ENCODE results near the gene SLC16A11.

The SLC16A11 gene

DNA sequence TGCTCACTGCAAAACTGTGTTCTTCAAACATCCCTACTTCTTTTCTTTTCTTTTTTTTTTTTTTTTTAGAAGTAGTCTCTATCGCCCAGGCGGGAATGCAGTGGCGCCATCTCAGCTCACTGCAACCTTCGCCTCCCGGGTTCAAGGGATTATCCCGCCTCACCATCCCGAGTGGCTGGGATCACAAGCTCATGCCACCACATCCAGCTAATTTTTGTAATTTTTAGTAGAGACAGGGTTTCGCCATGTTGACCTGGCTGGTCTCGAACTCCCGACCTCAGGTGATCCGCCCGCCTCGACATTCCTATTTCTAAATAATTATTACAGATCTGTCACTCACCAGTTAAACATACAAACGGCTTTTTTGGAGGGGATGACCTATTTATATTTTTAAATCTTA is 32.5 kb downstream of the SLC16A11 start:
- no peaks in the 10 kb centered on the region for H3K9me2 ChIP-seq (replicated peaks; ENCODE audit: insufficient read depth, low read length)
- H3K9ac ChIP-seq (ENCODE audit: low read length), result peak overlapping the region; percentile 99; the same call in 1 of the 2 replicates
- no peaks in the 10 kb centered on the region for H3K27me3 ChIP-seq (replicated peaks; ENCODE audit: insufficient read depth, low read length)
- peaks cover 35% of the 10 kb centered on the region for H3F3A ChIP-seq (ENCODE audit: insufficient read depth, low read length)
- H3K4me3 ChIP-seq (ENCODE audit: low read length), result peak overlapping the region; percentile 89
- no peak for DNase-seq
- peaks cover 73% of the 10 kb centered on the region for H3K79me2 ChIP-seq (ENCODE audit: low read length)
- H3K36me3 ChIP-seq (replicated peaks; ENCODE audit: insufficient read depth, low read length), result no peaks in the 10 kb centered on the region
- no peaks in the 10 kb centered on the region for H4K20me1 ChIP-seq (ENCODE audit: insufficient read depth, low read length)
- no peaks in the 10 kb centered on the region for H3K9me3 ChIP-seq (replicated peaks; ENCODE audit: insufficient read depth, low read length)
- H2AFZ ChIP-seq (ENCODE audit: low read length), result no peak overlapping the region
- H3K4me1 ChIP-seq (ENCODE audit: low read length), result peaks cover 16% of the 10 kb centered on the region
- no peak for TF ChIP-seq EZH2phosphoT487 (IDR thresholded peaks at IDR 0.05; ENCODE audit: low read length)
- no peak for TF ChIP-seq EZH2 (optimal IDR thresholded peaks at IDR 0.05; ENCODE audit: low read depth, low read length)
- peak overlapping the region; percentile 95 for H3K4me2 ChIP-seq (ENCODE audit: low read depth, low read length)
- H3K27ac ChIP-seq (ENCODE audit: low read length), result no peak overlapping the region

DNA sequence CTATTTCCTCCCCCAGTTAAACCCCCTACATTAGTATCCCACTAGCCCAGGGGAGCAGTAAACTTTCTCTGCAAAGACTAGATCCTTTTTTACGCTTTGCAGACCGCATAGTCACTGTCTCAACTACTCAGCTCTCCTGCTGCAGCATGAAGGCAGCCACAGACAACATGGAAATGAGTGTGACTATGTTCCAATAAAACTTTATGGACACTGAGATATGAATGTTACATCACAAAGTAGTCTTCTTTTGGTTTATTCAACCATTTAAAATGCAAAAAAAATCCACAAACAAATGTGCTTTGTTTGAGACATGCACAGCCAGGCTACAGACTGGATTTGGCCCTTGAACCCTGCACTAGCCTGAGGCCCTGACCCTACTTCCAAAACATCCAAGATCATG is 33.4 kb downstream of the SLC16A11 start:
- Histone ChIP-seq H3K9me2 (replicated peaks; ENCODE audit: insufficient read depth, low read length) (no peaks in the 10 kb centered on the region), H3K36me3 (replicated peaks; ENCODE audit: insufficient read depth, low read length) (no peaks in the 10 kb centered on the region), H2AFZ (ENCODE audit: low read length) (no peak overlapping the region), H3K9ac (ENCODE audit: low read length) (no peak overlapping the region), H3K27me3 (replicated peaks; ENCODE audit: insufficient read depth, low read length) (no peaks in the 10 kb centered on the region), H3K4me1 (ENCODE audit: low read length) (peaks cover 10% of the 10 kb centered on the region), H3K9me3 (replicated peaks; ENCODE audit: insufficient read depth, low read length) (no peaks in the 10 kb centered on the region), H3F3A (ENCODE audit: insufficient read depth, low read length) (peaks cover 26% of the 10 kb centered on the region), H3K4me2 (ENCODE audit: low read depth, low read length) (no peak overlapping the region), H4K20me1 (ENCODE audit: insufficient read depth, low read length) (no peaks in the 10 kb centered on the region), H3K79me2 (ENCODE audit: low read length) (peaks cover 65% of the 10 kb centered on the region), H3K27ac (ENCODE audit: low read length) (no peak overlapping the region), H3K4me3 (ENCODE audit: low read length) (no peak overlapping the region)
- TF ChIP-seq, protein P1, sequence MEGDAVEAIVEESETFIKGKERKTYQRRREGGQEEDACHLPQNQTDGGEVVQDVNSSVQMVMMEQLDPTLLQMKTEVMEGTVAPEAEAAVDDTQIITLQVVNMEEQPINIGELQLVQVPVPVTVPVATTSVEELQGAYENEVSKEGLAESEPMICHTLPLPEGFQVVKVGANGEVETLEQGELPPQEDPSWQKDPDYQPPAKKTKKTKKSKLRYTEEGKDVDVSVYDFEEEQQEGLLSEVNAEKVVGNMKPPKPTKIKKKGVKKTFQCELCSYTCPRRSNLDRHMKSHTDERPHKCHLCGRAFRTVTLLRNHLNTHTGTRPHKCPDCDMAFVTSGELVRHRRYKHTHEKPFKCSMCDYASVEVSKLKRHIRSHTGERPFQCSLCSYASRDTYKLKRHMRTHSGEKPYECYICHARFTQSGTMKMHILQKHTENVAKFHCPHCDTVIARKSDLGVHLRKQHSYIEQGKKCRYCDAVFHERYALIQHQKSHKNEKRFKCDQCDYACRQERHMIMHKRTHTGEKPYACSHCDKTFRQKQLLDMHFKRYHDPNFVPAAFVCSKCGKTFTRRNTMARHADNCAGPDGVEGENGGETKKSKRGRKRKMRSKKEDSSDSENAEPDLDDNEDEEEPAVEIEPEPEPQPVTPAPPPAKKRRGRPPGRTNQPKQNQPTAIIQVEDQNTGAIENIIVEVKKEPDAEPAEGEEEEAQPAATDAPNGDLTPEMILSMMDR (IDR thresholded peaks at IDR 0.05; ENCODE audit: low read length), result no peak
- TF ChIP-seq EZH2 (optimal IDR thresholded peaks at IDR 0.05; ENCODE audit: low read depth, low read length), result no peak
- no peak for DNase-seq

DNA sequence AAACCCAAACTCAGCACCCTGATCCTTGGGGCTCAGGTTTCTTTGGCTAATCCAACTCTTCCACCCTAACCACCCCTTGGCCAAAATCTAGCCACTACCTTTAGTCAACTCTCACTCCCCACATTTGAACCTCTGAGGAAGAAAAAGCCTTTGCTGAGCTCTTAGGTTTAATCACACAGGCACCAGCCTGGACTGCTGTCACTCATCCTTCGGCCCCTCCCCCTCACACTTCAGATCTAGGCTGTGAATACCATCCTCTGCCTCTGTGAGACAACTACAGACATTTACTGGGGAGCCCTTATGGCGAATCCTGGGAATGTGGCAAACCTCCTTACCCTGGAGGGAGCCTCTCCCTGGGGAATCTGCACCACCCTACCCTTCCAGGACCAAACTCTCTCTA is 36.7 kb downstream of the SLC16A11 start:
- DNase-seq, result no peak
- Histone ChIP-seq H3K9me3 (replicated peaks; ENCODE audit: insufficient read depth, low read length) (no peaks in the 10 kb centered on the region), H3K4me3 (ENCODE audit: low read length) (no peak overlapping the region), H3K4me2 (ENCODE audit: low read depth, low read length) (no peak overlapping the region), H3K9ac (ENCODE audit: low read length) (no peak overlapping the region), H3K79me2 (ENCODE audit: low read length) (peaks cover 57% of the 10 kb centered on the region), H3K27ac (ENCODE audit: low read length) (no peak overlapping the region), H3K4me1 (ENCODE audit: low read length) (peaks cover 10% of the 10 kb centered on the region), H3F3A (ENCODE audit: insufficient read depth, low read length) (0 out of 2 replicates have a peak, but pooled peaks cover 12% of the 10 kb centered on the region), H3K36me3 (replicated peaks; ENCODE audit: insufficient read depth, low read length) (0 out of 2 replicates have a peak, but pooled peaks cover 4% of the 10 kb centered on the region), H4K20me1 (ENCODE audit: insufficient read depth, low read length) (no peaks in the 10 kb centered on the region), H3K27me3 (replicated peaks; ENCODE audit: insufficient read depth, low read length) (no peaks in the 10 kb centered on the region), H3K9me2 (replicated peaks; ENCODE audit: insufficient read depth, low read length) (no peaks in the 10 kb centered on the region), H2AFZ (ENCODE audit: low read length) (no peak overlapping the region)
- TF ChIP-seq, protein P1 (IDR thresholded peaks at IDR 0.05; ENCODE audit: low read length), result no peak
- TF ChIP-seq EZH2 (optimal IDR thresholded peaks at IDR 0.05; ENCODE audit: low read depth, low read length) (no peak), EZH2phosphoT487 (IDR thresholded peaks at IDR 0.05; ENCODE audit: low read length) (no peak)

DNA sequence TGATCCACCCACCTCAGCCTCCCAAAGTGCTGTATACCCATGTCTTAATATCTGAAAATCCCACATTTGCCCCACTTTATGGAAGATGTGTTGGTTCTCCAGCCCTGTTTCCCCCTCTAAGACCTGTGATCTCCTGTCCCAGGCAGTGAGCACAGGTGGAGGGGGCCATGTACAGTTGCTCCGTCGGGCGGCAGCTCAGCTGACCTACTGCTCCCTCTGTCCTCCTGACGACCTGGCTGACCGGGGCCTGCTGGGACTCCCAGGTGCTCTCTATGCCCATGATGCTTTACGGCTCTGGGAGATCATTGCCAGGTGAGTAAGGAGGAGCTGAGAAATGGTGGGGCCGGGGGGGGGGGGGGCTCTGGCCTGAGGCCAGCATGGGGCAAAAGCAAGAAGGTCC is 38.2 kb downstream of the SLC16A11 start:
- Histone ChIP-seq H3K4me1 (ENCODE audit: low read length) (peaks cover 5% of the 10 kb centered on the region; the same call in 1 of the 2 replicates), H3K79me2 (ENCODE audit: low read length) (peaks cover 43% of the 10 kb centered on the region), H3K9me3 (replicated peaks; ENCODE audit: insufficient read depth, low read length) (no peaks in the 10 kb centered on the region), H3K36me3 (replicated peaks; ENCODE audit: insufficient read depth, low read length) (0 out of 2 replicates have a peak, but pooled peaks cover 5% of the 10 kb centered on the region), H3K27me3 (replicated peaks; ENCODE audit: insufficient read depth, low read length) (no peaks in the 10 kb centered on the region), H3K9ac (ENCODE audit: low read length) (no peak overlapping the region), H3F3A (ENCODE audit: insufficient read depth, low read length) (0 out of 2 replicates have a peak, but pooled peaks cover 12% of the 10 kb centered on the region), H3K27ac (ENCODE audit: low read length) (no peak overlapping the region), H2AFZ (ENCODE audit: low read length) (no peak overlapping the region), H3K4me3 (ENCODE audit: low read length) (no peak overlapping the region), H4K20me1 (ENCODE audit: insufficient read depth, low read length) (no peaks in the 10 kb centered on the region), H3K4me2 (ENCODE audit: low read depth, low read length) (no peak overlapping the region), H3K9me2 (replicated peaks; ENCODE audit: insufficient read depth, low read length) (no peaks in the 10 kb centered on the region)
- no peak for DNase-seq
- TF ChIP-seq, protein P1 (IDR thresholded peaks at IDR 0.05; ENCODE audit: low read length), result no peak
- TF ChIP-seq EZH2 (optimal IDR thresholded peaks at IDR 0.05; ENCODE audit: low read depth, low read length) (no peak), EZH2phosphoT487 (IDR thresholded peaks at IDR 0.05; ENCODE audit: low read length) (no peak)
